ENCODE data around the gene APMAP. TPM values are rescaled to one million over a fixed set of nuclear protein-coding genes. Genes with fewer than 3 reads are reported as not detected.
A peak's percentile ranks its signal among the peaks of the same experiment; 100 is the strongest.

The APMAP gene
- polyA plus RNA-seq, 6 donors from 2014 or later: 41.4 to 71.6 (median 48.7) TPM

GRCh38 chr20:24960861-24961260 lies 31.7 kb downstream of the APMAP start:
- no peak for ATAC-seq (ENCODE audit: low read depth in 2 of 2)
- Mint-ChIP-seq H3K4me3 (no peak overlapping the region), H3K4me1 (no peaks in the 10 kb centered on the region), H3K27me3 (no peaks in the 10 kb centered on the region), H3K27ac (no peak overlapping the region), H3K36me3 (peaks cover 24 to 27% of the 10 kb centered on the region in 2 donors), H3K9me3 (no peaks in the 10 kb centered on the region)
- DNase-seq: no peak

- no peak for DNase-seq
- no peaks in the 10 kb centered on the region for H3K27me3 Mint-ChIP-seq
- no peak for ATAC-seq (ENCODE audit: low read depth in 2 of 2)
- no peak overlapping the region for H3K4me3 Mint-ChIP-seq
- H3K9me3 Mint-ChIP-seq: no peaks in the 10 kb centered on the region
- peak overlapping the region in 1 of 6 donors; percentile 71 for H3K27ac Mint-ChIP-seq
- peaks cover 0 to 5% (median 4%) of the 10 kb centered on the region in 3 donors for H3K4me1 Mint-ChIP-seq
- H3K36me3 Mint-ChIP-seq: peaks cover 19 to 26% of the 10 kb centered on the region in 2 donors
Measured at GRCh38 chr20:24960302-24960801, 32.2 kb downstream of the APMAP start.

- Mint-ChIP-seq H3K27ac (peak overlapping the region in 1 of 6 donors; percentile 63), H3K4me1 (peaks cover 4 to 11% (median 10%) of the 10 kb centered on the region in 3 donors), H3K36me3 (peaks cover 13 to 23% of the 10 kb centered on the region in 2 donors), H3K4me3 (no peak overlapping the region), H3K27me3 (no peaks in the 10 kb centered on the region), H3K9me3 (no peaks in the 10 kb centered on the region)
- ATAC-seq (ENCODE audit: low read depth in 2 of 2) (no peak), DNase-seq (no peak)
Measured at GRCh38 chr20:24959591-24960301, 32.8 kb downstream of the APMAP start.

- Mint-ChIP-seq H3K27ac (no peak overlapping the region), H3K27me3 (no peaks in the 10 kb centered on the region), H3K36me3 (peaks cover 10 to 17% of the 10 kb centered on the region in 2 donors), H3K4me3 (no peak overlapping the region), H3K9me3 (no peaks in the 10 kb centered on the region), H3K4me1 (peaks cover 10 to 19% (median 16%) of the 10 kb centered on the region in 3 donors)
- ATAC-seq (ENCODE audit: low read depth in 2 of 2) (no peak), DNase-seq (no peak)
Measured at GRCh38 chr20:24958506-24959385, 33.8 kb downstream of the APMAP start.

GRCh38 chr20:24957326-24958016 lies 35.1 kb downstream of the APMAP start:
- ATAC-seq (ENCODE audit: low read depth in 2 of 2): no peak
- H3K27ac Mint-ChIP-seq: no peak overlapping the region
- no peaks in the 10 kb centered on the region for H3K9me3 Mint-ChIP-seq
- H3K36me3 Mint-ChIP-seq: peaks cover 0 to 6% of the 10 kb centered on the region in 2 donors
- H3K4me3 Mint-ChIP-seq: peak overlapping the region in 1 of 8 donors; percentile 28
- H3K27me3 Mint-ChIP-seq: no peaks in the 10 kb centered on the region
- no peak for DNase-seq
- H3K4me1 Mint-ChIP-seq: peaks cover 10 to 21% (median 17%) of the 10 kb centered on the region in 3 donors

GRCh38 chr20:24956001-24956841 lies 36.3 kb downstream of the APMAP start:
- DNase-seq (no peak), ATAC-seq (ENCODE audit: low read depth in 2 of 2) (no peak)
- H3K9me3 Mint-ChIP-seq: no peaks in the 10 kb centered on the region
- peaks cover 0 to 6% (median 0%) of the 10 kb centered on the region in 3 donors for H3K27me3 Mint-ChIP-seq
- H3K36me3 Mint-ChIP-seq: no peaks in the 10 kb centered on the region
- H3K27ac Mint-ChIP-seq: peak overlapping the region in 3 of 6 donors; percentile 65 to 84 (median 73)
- peaks cover 10 to 21% (median 17%) of the 10 kb centered on the region in 3 donors for H3K4me1 Mint-ChIP-seq
- H3K4me3 Mint-ChIP-seq: peak overlapping the region in 1 of 8 donors; percentile 40

GRCh38 chr20:24955045-24955444 lies 37.5 kb downstream of the APMAP start:
- DNase-seq (peak; percentile 46), ATAC-seq (ENCODE audit: low read depth in 2 of 2) (peak; percentile 77 to 82)
- Mint-ChIP-seq H3K4me3 (peak overlapping the region in 1 of 8 donors; percentile 29), H3K27me3 (peaks cover 0 to 16% (median 0%) of the 10 kb centered on the region in 3 donors), H3K36me3 (no peaks in the 10 kb centered on the region), H3K9me3 (no peaks in the 10 kb centered on the region), H3K4me1 (peaks cover 10 to 21% (median 17%) of the 10 kb centered on the region in 3 donors), H3K27ac (peak overlapping the region in 5 of 6 donors; percentile 33 to 78 (median 73))

- no peak for DNase-seq
- peaks cover 10 to 21% (median 19%) of the 10 kb centered on the region in 3 donors for H3K4me1 Mint-ChIP-seq
- peaks cover 0 to 2% (median 0%) of the 10 kb centered on the region in 7 donors for H3K9me3 Mint-ChIP-seq
- no peaks in the 10 kb centered on the region for H3K36me3 Mint-ChIP-seq
- peak overlapping the region; percentile 33 to 88 (median 61) for H3K27ac Mint-ChIP-seq
- peak overlapping the region in 2 of 8 donors; percentile 8 to 61 for H3K4me3 Mint-ChIP-seq
- no peak for ATAC-seq (ENCODE audit: low read depth in 2 of 2)
- H3K27me3 Mint-ChIP-seq: peaks cover 0 to 21% (median 4%) of the 10 kb centered on the region in 3 donors
Measured at GRCh38 chr20:24954566-24954965, 38.0 kb downstream of the APMAP start.

- Mint-ChIP-seq H3K4me3 (peak overlapping the region in 3 of 8 donors; percentile 8 to 61 (median 50)), H3K9me3 (peaks cover 0 to 2% (median 0%) of the 10 kb centered on the region in 7 donors), H3K36me3 (no peaks in the 10 kb centered on the region)
Measured at GRCh38 chr20:24954151-24954550, 38.4 kb downstream of the APMAP start.

GRCh38 chr20:24953621-24954133 lies 38.9 kb downstream of the APMAP start:
- Mint-ChIP-seq H3K4me3 (peak overlapping the region in 1 of 8 donors; percentile 50), H3K27ac (peak overlapping the region in 5 of 6 donors; percentile 33 to 88 (median 75)), H3K9me3 (peaks cover 0 to 3% (median 0%) of the 10 kb centered on the region in 7 donors), H3K4me1 (peaks cover 13 to 22% (median 21%) of the 10 kb centered on the region in 3 donors), H3K27me3 (peaks cover 0 to 25% (median 9%) of the 10 kb centered on the region in 3 donors), H3K36me3 (no peaks in the 10 kb centered on the region)
- ATAC-seq (ENCODE audit: low read depth in 2 of 2) (no peak), DNase-seq (no peak)

More at GRCh38 chr20:24954151-24954550, 38.4 kb downstream of the APMAP start:
- DNase-seq: no peak
- Mint-ChIP-seq H3K27ac (peak overlapping the region; percentile 20 to 88 (median 61)), H3K4me1 (peaks cover 13 to 22% (median 21%) of the 10 kb centered on the region in 3 donors), H3K27me3 (peaks cover 0 to 25% (median 8%) of the 10 kb centered on the region in 3 donors)
- no peak for ATAC-seq (ENCODE audit: low read depth in 2 of 2)

GRCh38 chr20:24953209-24953575 lies 39.4 kb downstream of the APMAP start:
- Mint-ChIP-seq H3K4me3 (peak overlapping the region in 1 of 8 donors; percentile 3), H3K4me1 (peaks cover 13 to 22% (median 21%) of the 10 kb centered on the region in 3 donors), H3K36me3 (no peaks in the 10 kb centered on the region), H3K27me3 (peaks cover 0 to 25% (median 9%) of the 10 kb centered on the region in 3 donors), H3K27ac (peak overlapping the region in 1 of 6 donors; percentile 24), H3K9me3 (peaks cover 0 to 7% (median under 1%) of the 10 kb centered on the region in 7 donors)
- no peak for ATAC-seq (ENCODE audit: low read depth in 2 of 2)
- no peak for DNase-seq
